Left forelimb (tissue), 1 donor: ENCODE results near the gene TMUB2.

ENCODE experiments used
- DNase-seq: peaks from one replicate; pipeline ENCODE4 v3.0.0-alpha.2; 2018; ENCODE audit warnings: low spot score

The TMUB2 gene

DNA sequence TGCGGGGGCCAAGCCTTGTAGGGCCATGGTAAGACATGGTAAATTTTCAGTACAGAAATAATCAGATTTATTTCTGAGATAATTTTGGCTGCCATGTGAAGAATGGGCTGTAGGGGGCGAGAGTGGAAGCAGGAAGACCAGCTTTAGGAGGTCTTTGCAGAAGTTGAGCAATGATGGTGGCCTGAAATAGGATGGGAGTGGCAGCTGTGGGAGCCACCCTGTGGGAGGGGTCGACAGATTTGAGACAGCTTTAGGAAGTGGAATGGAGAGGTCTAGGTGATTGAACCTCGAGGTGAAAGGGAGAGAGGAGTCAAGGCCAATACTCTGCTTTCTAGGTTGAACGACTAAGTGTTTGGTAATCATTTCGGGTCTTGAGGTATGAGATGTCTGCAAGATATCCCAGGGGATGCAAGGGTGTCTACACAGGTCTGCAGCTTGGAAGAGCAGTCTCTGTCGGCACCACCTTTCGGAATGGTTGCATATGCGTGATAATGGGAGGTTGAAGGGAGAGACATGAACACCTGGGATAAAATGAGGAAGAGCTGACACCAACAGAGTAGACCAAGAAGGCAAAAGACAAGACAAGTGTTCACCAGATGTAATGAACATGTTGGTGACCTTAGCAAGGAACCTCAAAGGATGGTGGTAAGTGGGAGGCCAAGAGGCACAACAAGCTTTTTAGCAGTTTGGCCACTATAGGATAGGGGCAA is 17.1 kb downstream of the TMUB2 start:
- no peak for DNase-seq

- DNase-seq, result no peak
Observed at GRCh38 chr17:44204441-44204882, 17.7 kb downstream of the TMUB2 start.

DNA sequence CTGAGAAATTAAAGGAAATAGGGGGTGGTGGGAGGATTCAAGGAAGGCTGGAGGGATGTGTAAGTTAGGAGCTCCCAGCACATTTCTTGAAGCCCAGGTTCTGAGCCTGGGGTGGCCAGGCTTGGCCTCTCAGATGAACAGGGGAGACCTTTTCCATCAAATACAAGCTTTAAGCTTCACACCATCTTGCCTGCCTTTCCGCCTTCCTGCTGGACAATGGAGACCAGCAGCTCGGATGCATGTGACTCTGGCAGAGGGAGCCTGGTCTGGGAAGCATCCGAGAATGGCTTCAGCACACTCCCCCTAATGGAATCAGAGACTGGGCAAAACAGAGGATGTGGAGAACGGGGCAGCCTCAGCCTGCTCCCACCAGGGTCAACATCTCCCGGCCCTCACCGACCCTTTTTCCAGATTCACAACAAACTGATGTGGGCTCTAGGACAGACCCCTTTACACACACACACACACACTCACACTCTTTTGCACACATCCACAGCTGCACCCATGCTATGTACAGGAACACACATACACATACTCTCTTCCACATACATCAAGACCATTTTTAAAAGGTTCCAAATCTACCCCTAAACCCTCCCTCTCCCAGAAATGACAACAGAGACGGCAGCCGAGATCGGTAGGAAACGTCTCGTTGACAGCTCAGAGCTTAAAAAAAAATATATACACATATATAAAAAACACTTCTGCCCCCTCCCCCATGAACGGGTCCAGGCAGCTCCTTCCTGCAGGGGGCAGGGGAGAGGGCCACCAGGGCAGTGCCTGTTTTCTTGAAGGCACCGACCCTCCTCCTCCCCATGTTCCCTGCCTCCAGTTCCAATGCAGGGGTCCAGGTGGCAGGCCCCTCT is 19.4 kb downstream of the TMUB2 start:
- DNase-seq, result no peak

DNA sequence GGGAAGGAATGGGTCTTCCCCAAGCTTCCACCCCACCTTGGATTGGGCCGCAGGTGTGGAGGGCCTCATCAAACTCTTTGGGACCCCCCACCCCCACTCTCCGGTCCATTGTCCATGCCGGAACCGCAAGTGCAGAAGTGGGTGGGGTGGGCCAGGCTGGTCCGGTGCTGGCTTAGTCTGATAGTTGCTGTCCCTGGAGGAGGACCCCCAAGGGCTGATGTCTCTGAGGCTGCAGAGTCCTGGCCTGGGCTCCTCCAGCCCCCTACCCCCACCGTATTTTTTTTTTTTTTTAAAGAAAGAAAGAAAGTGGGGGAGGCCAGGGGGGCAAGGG is 20.0 kb downstream of the TMUB2 start:
- DNase-seq, result no peak

DNA sequence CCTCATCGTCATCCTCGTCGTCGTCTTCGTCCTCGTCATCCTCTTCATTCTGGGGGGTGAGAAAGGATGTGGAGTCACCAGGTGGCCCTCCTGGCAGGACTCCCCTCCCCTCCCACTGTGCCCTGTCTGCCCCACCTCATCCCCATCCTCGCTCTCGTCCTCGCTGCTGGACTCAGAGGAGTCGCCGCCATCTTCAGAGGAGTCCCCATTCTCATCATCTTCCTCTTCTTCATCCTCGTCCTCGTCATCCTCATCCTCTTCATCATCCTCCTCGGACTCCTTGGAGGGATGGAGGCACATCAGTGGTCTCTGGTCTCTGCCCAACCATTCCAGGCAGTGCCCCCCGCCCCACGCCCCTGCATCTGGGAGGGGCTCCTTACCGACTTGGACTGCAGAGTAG is 20.5 kb downstream of the TMUB2 start:
- no peak for DNase-seq

- no peak for DNase-seq
Observed at GRCh38 chr17:44207743-44208142, 21.0 kb downstream of the TMUB2 start.

- no peak for DNase-seq
Observed at GRCh38 chr17:44209786-44210341, 23.1 kb downstream of the TMUB2 start.

DNA sequence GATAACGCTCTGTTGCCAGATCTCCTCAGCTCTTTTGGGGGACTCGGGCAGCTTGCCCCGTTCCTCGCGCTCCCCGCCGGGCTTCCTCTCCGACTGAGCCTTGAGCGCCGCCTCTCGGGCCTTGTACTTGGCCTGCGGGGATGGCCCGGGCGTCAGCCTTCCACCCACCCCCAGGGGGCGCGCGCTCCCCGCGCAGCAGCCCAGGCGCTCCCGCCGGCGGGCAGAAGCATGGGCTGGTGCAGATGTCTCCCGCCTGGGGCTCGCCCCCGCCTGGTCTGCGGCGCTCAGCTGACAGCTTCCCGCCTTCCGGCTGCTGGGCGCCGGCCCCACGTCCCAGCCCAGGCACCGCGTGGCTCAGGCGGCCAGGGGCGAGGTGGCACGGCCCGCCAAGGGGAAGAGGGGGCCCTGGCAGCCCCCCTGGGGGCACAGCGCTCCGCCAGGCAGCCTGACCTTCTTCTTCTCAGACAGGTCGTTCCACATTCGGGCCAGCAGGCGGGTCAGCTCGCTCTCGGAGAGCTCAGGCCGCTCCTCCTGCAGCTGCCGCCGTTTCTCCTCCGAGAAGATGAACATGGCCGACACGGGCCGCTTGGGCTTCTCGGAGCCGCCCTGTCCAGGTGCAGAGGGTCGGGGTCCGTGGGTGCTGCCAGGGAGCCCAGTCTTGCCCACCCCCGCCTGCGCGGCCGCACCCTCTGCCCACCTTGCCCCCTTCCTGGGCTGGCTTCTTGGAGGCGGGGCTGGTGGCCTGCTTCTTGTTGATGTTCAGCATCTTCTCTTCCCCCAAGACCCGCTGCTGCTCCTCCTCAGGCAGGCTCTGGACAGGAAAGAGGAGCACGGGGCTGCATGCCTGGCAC is 23.8 kb downstream of the TMUB2 start:
- DNase-seq, result peak; percentile 90

- DNase-seq, result no peak
Observed at GRCh38 chr17:44211281-44212265, 24.8 kb downstream of the TMUB2 start.

DNA sequence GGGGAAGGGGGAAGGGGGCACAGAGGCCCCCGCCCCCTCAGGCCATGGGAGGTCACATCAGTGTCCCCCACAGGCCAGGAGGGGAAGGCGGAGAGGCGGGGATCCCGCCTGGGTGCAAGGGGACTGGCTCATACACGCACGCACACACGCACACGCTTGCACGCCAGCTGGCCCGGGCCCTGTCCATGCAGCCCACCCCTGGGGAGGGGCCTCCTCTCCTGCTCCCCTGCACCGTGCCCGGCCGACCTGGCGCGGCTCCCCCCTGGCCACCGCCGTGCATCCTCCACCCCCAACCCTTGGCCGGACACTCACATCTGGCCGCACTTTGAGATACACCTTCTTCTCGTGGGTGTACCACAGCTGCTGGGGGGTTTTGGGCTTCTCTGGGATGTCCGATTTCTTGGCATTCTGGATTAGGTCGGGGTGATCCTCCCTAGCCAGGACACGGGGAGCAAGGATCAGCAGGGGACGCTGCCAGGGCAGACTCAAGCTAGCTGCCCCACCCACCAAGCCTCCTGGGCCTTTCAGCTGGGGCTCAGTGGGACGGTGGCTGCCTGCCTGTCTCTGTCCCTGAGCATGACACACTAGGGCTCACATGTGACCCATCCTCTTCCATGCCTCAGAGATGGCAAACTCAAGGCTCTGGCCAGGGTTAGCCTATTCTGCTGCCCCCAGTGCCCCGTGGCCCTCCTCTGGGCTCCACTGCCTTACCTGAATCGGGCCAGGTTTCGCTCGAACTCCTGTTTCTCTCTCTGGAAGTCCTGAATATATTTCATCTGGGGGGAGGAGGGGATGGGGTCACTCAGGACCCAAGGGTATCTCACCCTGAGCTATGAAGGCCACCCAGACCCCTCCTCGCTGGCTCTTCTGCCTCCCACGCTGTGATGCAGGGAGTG is 26.0 kb downstream of the TMUB2 start:
- no peak for DNase-seq

DNA sequence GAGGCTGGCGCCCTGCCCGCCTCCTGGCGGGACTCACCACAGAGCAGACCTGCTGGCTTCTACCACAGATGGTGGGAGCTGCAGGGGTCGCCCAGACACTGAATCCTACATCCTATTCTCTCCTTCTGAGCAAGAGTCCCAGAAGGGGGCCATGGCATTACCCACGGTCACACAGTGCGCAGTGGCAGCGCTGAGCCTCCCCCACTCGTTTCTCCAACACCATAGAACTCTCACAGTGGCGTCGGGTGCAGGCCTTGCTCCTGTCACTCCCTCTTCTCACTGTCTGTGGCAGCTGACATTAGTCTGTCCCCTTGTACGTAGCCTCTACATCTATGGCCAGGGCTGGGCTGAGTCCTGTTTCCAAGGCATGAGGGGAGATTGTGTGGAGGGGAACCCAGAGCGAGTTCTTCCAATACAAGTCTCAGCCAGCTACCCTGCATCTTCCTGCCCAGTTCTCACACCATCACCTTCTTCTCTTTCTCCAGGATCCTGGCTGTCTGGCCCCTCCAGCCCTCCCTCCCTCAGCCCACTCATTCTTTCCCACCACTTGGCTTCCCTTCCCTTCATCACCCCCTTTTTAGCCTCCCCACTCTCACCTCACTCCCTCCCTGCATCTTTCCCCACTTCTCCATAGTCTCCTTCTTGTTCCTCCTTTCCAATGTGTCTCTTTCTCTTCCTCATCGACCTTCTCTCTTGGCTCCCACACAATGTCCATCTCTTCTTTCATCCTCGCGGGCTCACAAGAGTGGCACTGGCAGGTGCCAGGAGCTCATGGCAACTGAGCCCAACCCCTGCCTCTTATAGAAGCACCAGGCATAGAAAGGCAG is 26.8 kb downstream of the TMUB2 start:
- DNase-seq, result no peak

- no peak for DNase-seq
Observed at GRCh38 chr17:44214230-44214494, 27.4 kb downstream of the TMUB2 start.

DNA sequence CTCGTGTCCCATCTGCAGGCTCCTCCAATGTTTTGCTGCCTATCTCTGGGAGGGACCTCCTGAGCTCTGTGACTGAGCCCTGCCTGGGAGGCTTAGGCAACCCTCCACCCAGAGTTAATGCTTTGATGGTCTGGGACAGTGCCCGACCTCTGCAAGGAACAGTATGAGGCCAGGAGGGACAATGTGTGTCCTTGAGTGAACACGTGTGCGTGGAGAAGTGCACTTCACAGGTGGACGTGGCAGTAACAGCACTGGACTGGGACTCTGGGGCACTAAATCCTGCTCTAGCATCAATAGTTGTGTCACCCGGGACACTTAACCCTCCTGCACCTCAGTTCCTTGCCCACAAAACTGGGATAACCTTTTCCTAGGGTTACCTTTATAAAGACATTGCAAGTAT is 28.1 kb downstream of the TMUB2 start:
- DNase-seq, result no peak

GRCh38 chr17:44216173-44216572 is 29.4 kb downstream of the TMUB2 start:
- no peak for DNase-seq

DNA sequence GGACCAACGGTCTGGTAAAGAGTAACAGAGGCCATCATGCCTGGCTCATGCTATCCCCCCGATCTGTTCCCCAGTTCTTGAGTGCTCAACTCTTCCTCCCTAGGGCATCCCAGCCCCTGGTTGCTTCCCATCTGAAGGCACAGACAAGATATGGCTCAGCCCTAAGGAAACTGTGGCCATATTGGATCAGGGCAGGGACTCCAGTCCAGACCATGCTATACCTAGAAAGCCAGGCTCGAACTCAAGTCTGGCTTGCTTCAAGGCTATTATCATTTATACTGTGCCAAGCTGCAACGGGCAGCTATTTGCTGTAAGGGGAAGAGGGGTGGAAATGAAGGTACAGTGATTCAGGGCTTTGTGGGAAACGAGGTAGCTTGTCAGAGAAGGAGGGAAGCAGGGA is 29.9 kb downstream of the TMUB2 start:
- DNase-seq, result no peak

DNA sequence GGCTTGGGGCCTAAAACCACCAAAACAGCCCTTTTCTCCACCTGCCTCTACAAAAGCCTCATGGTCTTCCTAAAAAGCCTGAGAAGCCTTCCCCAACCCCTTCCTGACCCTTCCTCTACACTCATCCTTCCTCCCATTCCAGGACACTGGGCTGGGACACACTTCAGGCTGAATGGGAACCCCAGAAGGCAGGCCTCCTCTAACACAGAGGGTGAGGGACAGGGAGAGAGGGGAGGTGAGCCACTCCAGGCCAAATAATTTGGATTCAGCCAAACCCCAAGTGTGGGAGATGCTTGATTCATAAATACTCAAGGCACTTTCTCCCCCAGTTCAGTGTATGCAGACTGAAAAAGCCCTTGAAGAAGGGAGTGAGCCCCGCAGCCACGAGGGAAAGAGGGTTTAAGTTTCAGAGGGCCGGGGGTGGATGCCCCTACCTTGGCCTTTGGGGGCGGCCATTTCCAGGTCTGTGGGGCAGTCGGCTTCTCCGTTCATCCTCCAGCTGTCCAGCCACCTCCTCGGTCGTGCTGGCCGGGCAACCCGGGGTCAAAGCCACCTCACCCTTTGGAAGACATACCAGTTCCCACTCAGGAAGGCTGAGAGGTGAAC is 31.1 kb downstream of the TMUB2 start:
- no peak for DNase-seq

DNA sequence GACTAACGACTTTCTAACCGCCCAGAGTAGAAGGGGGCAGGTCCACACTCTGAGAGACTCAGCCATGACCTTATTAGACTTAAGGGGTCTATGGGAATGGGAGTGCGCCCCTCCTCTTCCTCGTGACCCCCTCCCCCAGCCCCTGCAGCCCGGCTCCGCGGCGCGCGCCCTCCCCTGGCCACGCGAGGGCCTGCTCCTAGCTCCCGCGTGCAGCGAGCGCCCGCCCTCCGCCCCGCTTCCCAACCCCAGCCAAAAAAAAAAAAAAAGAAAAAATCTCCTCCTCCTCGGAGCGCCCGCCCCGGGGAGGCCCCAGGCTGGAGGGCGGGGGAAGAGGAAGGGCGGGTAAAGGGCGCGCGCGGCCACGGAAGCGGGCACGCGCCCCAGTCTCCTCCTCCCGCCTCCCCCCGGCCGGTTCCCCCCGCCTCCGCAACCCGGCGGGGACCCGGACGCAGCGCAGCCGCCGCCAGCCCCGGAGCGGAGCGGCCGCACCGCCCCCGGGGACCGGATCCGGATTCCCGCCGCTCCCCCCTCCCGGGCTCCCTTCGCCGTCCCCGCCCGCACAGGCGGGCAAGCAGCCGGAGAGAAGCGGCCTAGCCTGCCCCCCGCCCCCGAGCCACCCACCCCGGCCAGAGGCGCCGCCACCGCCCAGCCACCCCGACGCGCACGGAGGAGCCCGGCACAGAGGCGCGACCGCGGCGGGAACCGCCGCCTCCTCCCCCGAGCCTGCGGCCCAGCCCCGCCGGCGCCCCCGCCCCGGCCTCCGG is 31.8 kb downstream of the TMUB2 start:
- peak; percentile 91 for DNase-seq

DNA sequence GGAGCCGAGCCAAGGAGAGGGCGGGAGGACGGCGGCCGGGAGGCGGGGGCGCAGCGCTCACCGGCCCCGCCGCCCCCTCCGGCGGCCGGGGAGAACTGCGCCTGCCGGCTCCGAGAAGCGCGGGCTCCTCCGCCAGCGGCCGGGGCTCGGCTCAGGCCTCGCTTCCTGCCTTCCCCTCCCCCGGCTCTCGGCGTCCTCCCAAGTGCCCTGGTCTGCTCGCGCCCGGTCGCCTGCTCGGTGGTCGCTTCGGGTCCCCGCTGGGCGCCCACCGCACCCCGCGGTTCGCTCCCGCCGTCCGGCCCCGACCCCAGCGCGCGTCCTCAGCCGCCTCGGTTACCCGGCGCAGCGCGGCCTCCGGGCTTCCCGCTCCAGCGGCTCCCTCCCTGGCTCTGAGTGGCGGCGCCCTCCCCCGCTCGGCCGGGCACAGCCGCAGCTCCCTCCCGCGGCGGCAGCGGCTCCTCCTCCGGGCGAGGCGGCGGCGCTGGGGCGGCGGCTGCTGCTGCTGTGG is 32.4 kb downstream of the TMUB2 start:
- peak; percentile 78 for DNase-seq
